ENCODE results near the gene CCDC71L.

Gene CCDC71L

GRCh38 chr7:106630648-106631047 lies 30.3 kb downstream of the CCDC71L start:
- no peak for DNase-seq (ENCODE audit: low read depth, low spot score)
- Histone ChIP-seq H3K27me3 (ENCODE audit: insufficient read depth, insufficient read length) (no peaks in the 10 kb centered on the region), H3K9ac (ENCODE audit: insufficient read length, low read depth) (no peak overlapping the region), H3K36me3 (ENCODE audit: insufficient read depth, insufficient read length, low read length) (no peaks in the 10 kb centered on the region), H3K4me1 (ENCODE audit: insufficient read depth, insufficient read length) (no peaks in the 10 kb centered on the region), H3K4me3 (ENCODE audit: insufficient read length, low read depth) (no peak overlapping the region), H3K9me3 (ENCODE audit: insufficient read depth, low read length) (no peaks in the 10 kb centered on the region)
- no peak for TF ChIP-seq ZNF274 (IDR thresholded peaks at IDR 0.05; ENCODE audit: low read depth, low read length)
- TF ChIP-seq YY1 (IDR thresholded peaks at IDR 0.05; ENCODE audit: insufficient read depth, insufficient read length): no peak
- no peak for TF ChIP-seq SUZ12 (IDR thresholded peaks at IDR 0.05; ENCODE audit: extremely low read depth, insufficient read depth, insufficient read length)

GRCh38 chr7:106629516-106629915 lies 31.4 kb downstream of the CCDC71L start:
- TF ChIP-seq ZNF274 (IDR thresholded peaks at IDR 0.05; ENCODE audit: low read depth, low read length) (no peak), SUZ12 (IDR thresholded peaks at IDR 0.05; ENCODE audit: extremely low read depth, insufficient read depth, insufficient read length) (no peak), YY1 (IDR thresholded peaks at IDR 0.05; ENCODE audit: insufficient read depth, insufficient read length) (no peak)
- DNase-seq (ENCODE audit: low read depth, low spot score): no peak
- no peaks in the 10 kb centered on the region for H3K36me3 ChIP-seq (ENCODE audit: insufficient read depth, insufficient read length, low read length)
- H3K27me3 ChIP-seq (ENCODE audit: insufficient read depth, insufficient read length): no peaks in the 10 kb centered on the region
- no peak overlapping the region for H3K9ac ChIP-seq (ENCODE audit: insufficient read length, low read depth)
- H3K4me1 ChIP-seq (ENCODE audit: insufficient read depth, insufficient read length): no peaks in the 10 kb centered on the region
- no peaks in the 10 kb centered on the region for H3K9me3 ChIP-seq (ENCODE audit: insufficient read depth, low read length)
- H3K4me3 ChIP-seq (ENCODE audit: insufficient read length, low read depth): no peak overlapping the region

GRCh38 chr7:106626376-106627164 lies 34.4 kb downstream of the CCDC71L start:
- H3K9me3 ChIP-seq (ENCODE audit: insufficient read depth, low read length): 0 out of 2 replicates have a peak, but pooled peaks cover 5% of the 10 kb centered on the region
- H3K4me1 ChIP-seq (ENCODE audit: insufficient read depth, insufficient read length): no peaks in the 10 kb centered on the region
- H3K9ac ChIP-seq (ENCODE audit: insufficient read length, low read depth): no peak overlapping the region

DNA sequence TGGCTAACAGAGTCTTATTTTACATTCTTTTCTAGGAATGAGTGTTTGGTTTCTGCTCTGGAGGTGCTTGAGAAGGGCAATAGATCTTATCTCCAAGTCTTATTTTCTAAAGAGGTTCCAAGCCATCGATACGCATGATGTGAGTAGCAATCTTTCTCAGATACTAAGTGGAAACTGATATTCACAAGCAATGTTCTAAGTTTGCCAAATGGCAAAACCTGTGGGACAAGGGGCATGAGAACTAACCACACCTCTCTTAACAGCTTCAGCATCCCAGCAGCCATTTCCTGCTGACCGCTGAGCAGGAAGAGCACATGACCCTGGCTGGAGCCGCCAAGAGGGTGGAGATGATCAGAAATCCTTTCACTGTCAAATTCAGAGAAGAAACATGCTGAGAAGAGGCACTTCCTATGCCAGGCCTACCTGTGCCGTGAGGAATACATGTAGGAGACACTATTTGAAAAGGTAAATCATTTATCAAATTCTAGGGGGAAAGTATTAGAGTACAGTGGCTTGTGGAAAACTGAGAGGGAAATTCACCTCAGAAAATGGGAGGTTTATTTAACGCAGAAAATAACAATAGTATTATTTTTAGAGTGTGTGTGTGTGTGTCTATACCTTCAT lies 35.2 kb downstream of the CCDC71L start:
- 0 out of 2 replicates have a peak, but pooled peaks cover 5% of the 10 kb centered on the region for H3K9me3 ChIP-seq (ENCODE audit: insufficient read depth, low read length)
- H3K9ac ChIP-seq (ENCODE audit: insufficient read length, low read depth): no peak overlapping the region

More at GRCh38 chr7:106626376-106627164, 34.4 kb downstream of the CCDC71L start:
- H3K4me3 ChIP-seq (ENCODE audit: insufficient read length, low read depth): no peak overlapping the region
- no peaks in the 10 kb centered on the region for H3K36me3 ChIP-seq (ENCODE audit: insufficient read depth, insufficient read length, low read length)
- no peak for DNase-seq (ENCODE audit: low read depth, low spot score)
- H3K27me3 ChIP-seq (ENCODE audit: insufficient read depth, insufficient read length): no peaks in the 10 kb centered on the region
- no peak for TF ChIP-seq SUZ12 (IDR thresholded peaks at IDR 0.05; ENCODE audit: extremely low read depth, insufficient read depth, insufficient read length)
- TF ChIP-seq ZNF274 (IDR thresholded peaks at IDR 0.05; ENCODE audit: low read depth, low read length): no peak
- TF ChIP-seq YY1 (IDR thresholded peaks at IDR 0.05; ENCODE audit: insufficient read depth, insufficient read length): no peak

DNA sequence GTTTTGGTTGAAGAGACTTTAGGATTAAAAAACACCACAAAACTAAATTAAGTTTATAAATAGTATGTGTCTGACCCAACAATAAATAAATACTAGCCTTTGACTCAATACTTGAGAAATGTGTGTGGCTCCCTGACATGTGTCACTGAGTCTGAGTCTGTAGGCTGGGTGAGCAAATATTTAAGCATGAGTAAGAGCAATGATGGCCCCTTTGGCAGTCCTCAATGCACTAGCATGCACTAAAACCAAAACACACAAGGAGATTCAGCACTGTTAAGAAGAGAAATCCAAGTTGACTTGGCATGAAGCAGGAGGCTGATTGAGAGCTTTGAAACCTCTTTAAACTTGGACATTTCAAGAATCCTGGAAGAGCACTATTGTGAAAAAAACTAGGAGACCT lies 37.1 kb downstream of the CCDC71L start:
- H3K4me1 ChIP-seq (ENCODE audit: insufficient read depth, insufficient read length): no peaks in the 10 kb centered on the region
- 0 out of 2 replicates have a peak, but pooled peaks cover 5% of the 10 kb centered on the region for H3K9me3 ChIP-seq (ENCODE audit: insufficient read depth, low read length)
- no peak overlapping the region for H3K4me3 ChIP-seq (ENCODE audit: insufficient read length, low read depth)
- DNase-seq (ENCODE audit: low read depth, low spot score): no peak
- H3K9ac ChIP-seq (ENCODE audit: insufficient read length, low read depth): no peak overlapping the region
- no peaks in the 10 kb centered on the region for H3K36me3 ChIP-seq (ENCODE audit: insufficient read depth, insufficient read length, low read length)
- TF ChIP-seq YY1 (IDR thresholded peaks at IDR 0.05; ENCODE audit: insufficient read depth, insufficient read length): no peak
- TF ChIP-seq SUZ12 (IDR thresholded peaks at IDR 0.05; ENCODE audit: extremely low read depth, insufficient read depth, insufficient read length): no peak
- no peak for TF ChIP-seq ZNF274 (IDR thresholded peaks at IDR 0.05; ENCODE audit: low read depth, low read length)
- H3K27me3 ChIP-seq (ENCODE audit: insufficient read depth, insufficient read length): no peaks in the 10 kb centered on the region

More for the DNA sequence above, 35.2 kb downstream of the CCDC71L start:
- H3K36me3 ChIP-seq (ENCODE audit: insufficient read depth, insufficient read length, low read length): no peaks in the 10 kb centered on the region
- no peaks in the 10 kb centered on the region for H3K27me3 ChIP-seq (ENCODE audit: insufficient read depth, insufficient read length)
- no peak for DNase-seq (ENCODE audit: low read depth, low spot score)
- H3K4me1 ChIP-seq (ENCODE audit: insufficient read depth, insufficient read length): no peaks in the 10 kb centered on the region
- TF ChIP-seq YY1 (IDR thresholded peaks at IDR 0.05; ENCODE audit: insufficient read depth, insufficient read length) (no peak), SUZ12 (IDR thresholded peaks at IDR 0.05; ENCODE audit: extremely low read depth, insufficient read depth, insufficient read length) (no peak), ZNF274 (IDR thresholded peaks at IDR 0.05; ENCODE audit: low read depth, low read length) (no peak)
- H3K4me3 ChIP-seq (ENCODE audit: insufficient read length, low read depth): no peak overlapping the region

GRCh38 chr7:106623315-106623660 lies 37.7 kb downstream of the CCDC71L start:
- Histone ChIP-seq H3K4me1 (ENCODE audit: insufficient read depth, insufficient read length) (no peaks in the 10 kb centered on the region), H3K9ac (ENCODE audit: insufficient read length, low read depth) (no peak overlapping the region), H3K27me3 (ENCODE audit: insufficient read depth, insufficient read length) (no peaks in the 10 kb centered on the region), H3K4me3 (ENCODE audit: insufficient read length, low read depth) (no peak overlapping the region), H3K36me3 (ENCODE audit: insufficient read depth, insufficient read length, low read length) (no peaks in the 10 kb centered on the region), H3K9me3 (ENCODE audit: insufficient read depth, low read length) (0 out of 2 replicates have a peak, but pooled peaks cover 5% of the 10 kb centered on the region)
- no peak for DNase-seq (ENCODE audit: low read depth, low spot score)
- TF ChIP-seq YY1 (IDR thresholded peaks at IDR 0.05; ENCODE audit: insufficient read depth, insufficient read length) (no peak), SUZ12 (IDR thresholded peaks at IDR 0.05; ENCODE audit: extremely low read depth, insufficient read depth, insufficient read length) (no peak), ZNF274 (IDR thresholded peaks at IDR 0.05; ENCODE audit: low read depth, low read length) (no peak)

DNA sequence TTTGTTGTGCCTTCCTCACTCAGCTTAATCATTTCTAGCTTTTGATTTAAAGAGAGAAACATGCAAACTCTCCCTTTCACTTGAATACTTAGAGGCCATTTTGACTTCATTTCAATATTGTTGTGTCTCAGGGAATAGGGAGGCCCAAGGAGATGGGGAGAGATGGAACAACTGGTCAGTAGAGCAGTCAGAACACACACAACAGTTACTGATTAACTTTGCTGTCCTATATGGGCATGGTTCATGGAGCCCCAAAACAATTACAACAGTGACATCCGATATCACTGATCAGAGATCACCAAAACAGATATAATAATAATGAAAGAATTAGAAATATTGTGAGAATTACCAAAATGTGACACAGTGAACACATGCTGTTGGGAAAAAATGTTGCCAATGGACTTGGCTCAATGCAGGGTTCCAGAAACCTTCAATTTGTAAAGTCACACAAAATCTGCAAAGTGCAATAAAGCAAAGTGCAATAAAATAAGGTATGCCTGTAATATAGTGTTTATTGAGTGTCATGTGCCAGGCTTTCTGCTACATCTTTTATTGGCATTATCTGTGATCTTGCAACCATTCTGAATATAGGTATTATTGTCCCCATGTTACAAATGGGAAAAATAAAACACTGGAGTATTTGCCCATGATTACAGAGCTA lies 38.2 kb downstream of the CCDC71L start:
- TF ChIP-seq SUZ12 (IDR thresholded peaks at IDR 0.05; ENCODE audit: extremely low read depth, insufficient read depth, insufficient read length): no peak
- TF ChIP-seq ZNF274 (IDR thresholded peaks at IDR 0.05; ENCODE audit: low read depth, low read length): no peak
- no peak for TF ChIP-seq YY1 (IDR thresholded peaks at IDR 0.05; ENCODE audit: insufficient read depth, insufficient read length)
- Histone ChIP-seq H3K9ac (ENCODE audit: insufficient read length, low read depth) (no peak overlapping the region), H3K4me1 (ENCODE audit: insufficient read depth, insufficient read length) (no peaks in the 10 kb centered on the region), H3K9me3 (ENCODE audit: insufficient read depth, low read length) (0 out of 2 replicates have a peak, but pooled peaks cover 5% of the 10 kb centered on the region), H3K36me3 (ENCODE audit: insufficient read depth, insufficient read length, low read length) (no peaks in the 10 kb centered on the region), H3K27me3 (ENCODE audit: insufficient read depth, insufficient read length) (no peaks in the 10 kb centered on the region), H3K4me3 (ENCODE audit: insufficient read length, low read depth) (no peak overlapping the region)
- DNase-seq (ENCODE audit: low read depth, low spot score): no peak

All from NT2/D1 (cell line).